Stomach (tissue), 4 donors: Measurements from ENCODE around the gene MTG1.

Experiments used
- EP300 ChIP-seq: sonication (generic); formaldehyde crosslinking; IDR thresholded peaks from one replicate; pipeline ENCODE4 v1.6.1; 2017; ENCODE audit warnings: antibody characterized with exemption
- POLR2AphosphoS5 ChIP-seq, 3 donors: sonication (generic); formaldehyde crosslinking; IDR thresholded peaks; one replicate each; pipeline ENCODE4 v1.6.1; 2016; ENCODE audit warnings: antibody characterized with exemption in 3 of 3
- TF ChIP-seq, protein P1 (sequence below), 7 experiments: fragments of 450-650 bp in 4 of 7; fragments of 200-600 bp in 3 of 7; sonication (generic) in 3 of 7; IDR thresholded peaks; one replicate each; pipeline ENCODE4 v1.5.1; 2016 to 2019; ENCODE audit warnings: antibody characterized with exemption in 7 of 7, control low read depth in 2 of 7, mild to moderate bottlenecking in 1 of 7

DNA sequence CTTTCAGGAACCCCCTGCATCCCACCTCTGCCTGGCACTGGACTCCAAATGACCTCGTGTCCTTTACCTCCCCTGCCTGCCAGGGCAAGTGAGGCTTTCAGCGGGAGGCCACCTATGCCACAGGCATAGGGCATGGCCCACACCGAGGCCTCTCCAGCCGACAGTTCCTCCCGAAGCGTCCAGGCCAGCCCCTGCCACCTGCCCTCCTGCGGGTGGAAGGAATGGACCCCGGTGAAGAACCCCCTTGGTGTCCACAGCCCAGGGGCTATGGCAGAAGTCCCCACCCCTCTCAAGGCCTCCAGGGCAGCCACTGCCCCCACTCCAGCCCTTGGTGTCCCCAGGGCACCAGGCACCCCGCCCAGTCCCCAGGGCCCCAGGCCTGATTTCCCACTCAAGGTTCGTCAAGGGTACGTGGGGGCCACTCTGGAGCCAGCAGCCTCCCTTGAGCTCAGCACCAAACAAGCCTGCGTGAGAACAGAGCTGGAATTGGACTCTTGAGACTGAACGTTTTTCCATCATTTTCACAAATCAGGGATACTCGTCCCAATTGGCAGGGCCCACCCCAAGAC is 39.2 kb upstream of the MTG1 start:
- TF ChIP-seq, protein P1, sequence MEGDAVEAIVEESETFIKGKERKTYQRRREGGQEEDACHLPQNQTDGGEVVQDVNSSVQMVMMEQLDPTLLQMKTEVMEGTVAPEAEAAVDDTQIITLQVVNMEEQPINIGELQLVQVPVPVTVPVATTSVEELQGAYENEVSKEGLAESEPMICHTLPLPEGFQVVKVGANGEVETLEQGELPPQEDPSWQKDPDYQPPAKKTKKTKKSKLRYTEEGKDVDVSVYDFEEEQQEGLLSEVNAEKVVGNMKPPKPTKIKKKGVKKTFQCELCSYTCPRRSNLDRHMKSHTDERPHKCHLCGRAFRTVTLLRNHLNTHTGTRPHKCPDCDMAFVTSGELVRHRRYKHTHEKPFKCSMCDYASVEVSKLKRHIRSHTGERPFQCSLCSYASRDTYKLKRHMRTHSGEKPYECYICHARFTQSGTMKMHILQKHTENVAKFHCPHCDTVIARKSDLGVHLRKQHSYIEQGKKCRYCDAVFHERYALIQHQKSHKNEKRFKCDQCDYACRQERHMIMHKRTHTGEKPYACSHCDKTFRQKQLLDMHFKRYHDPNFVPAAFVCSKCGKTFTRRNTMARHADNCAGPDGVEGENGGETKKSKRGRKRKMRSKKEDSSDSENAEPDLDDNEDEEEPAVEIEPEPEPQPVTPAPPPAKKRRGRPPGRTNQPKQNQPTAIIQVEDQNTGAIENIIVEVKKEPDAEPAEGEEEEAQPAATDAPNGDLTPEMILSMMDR (IDR thresholded peaks at IDR 0.05), result no peak
- no peak for TF ChIP-seq POLR2AphosphoS5 (IDR thresholded peaks at IDR 0.05)
- TF ChIP-seq EP300, result no peak
